Gastrocnemius medialis (tissue), 4 donors: ENCODE results near the gene ADARB2. TPM values are rescaled to one million over a fixed set of nuclear protein-coding genes. Genes with fewer than 3 reads are reported as not detected.

Source experiments
- ATAC-seq, 2 donors: fragments of 150-250 bp; one replicate each; pipeline ENCODE4 v1.9.1; 2016
- DNase-seq, 2 donors: peaks; one replicate each; pipeline ENCODE4 v3.0.0-alpha.2; 2019
- H3K27ac ChIP-seq, 4 donors: fragments of 200-600 bp; sonication (generic); 1 replicate in 1 of 4; 2 replicates in 3 of 4; pipeline ENCODE4 v1.5.1; 2016 to 2018; ENCODE audit warnings: mild to moderate bottlenecking in 2 of 4, moderate library complexity in 1 of 4
- H3K27me3 ChIP-seq, 3 donors: fragments of 200-600 bp; sonication (generic) in 2 of 3; 1 replicate in 1 of 3; 2 replicates in 2 of 3; pipeline versions ENCODE4 v1.5.1 to v1.6.0; 2016 to 2019; ENCODE audit warnings: mild to moderate bottlenecking in 1 of 3, moderate library complexity in 1 of 3
- H3K36me3 ChIP-seq, 2 donors: fragments of 200-600 bp; sonication (generic) in 1 of 2; one replicate each; pipeline ENCODE4 v1.5.1; 2017 to 2018
- H3K4me1 ChIP-seq, 2 donors: fragments of 200-600 bp; sonication (generic) in 1 of 2; one replicate each; pipeline ENCODE4 v1.5.1; 2016 to 2017; ENCODE audit warnings: mild to moderate bottlenecking in 2 of 2
- H3K4me3 ChIP-seq, 4 donors: fragments of 200-600 bp; sonication (generic) in 3 of 4; 1 replicate in 1 of 4; 2 replicates in 3 of 4; pipeline ENCODE4 v1.5.1; 2016 to 2019; ENCODE audit warnings: mild to moderate bottlenecking in 2 of 4
- H3K9me3 ChIP-seq, 3 donors: fragments of 200-600 bp; sonication (generic) in 2 of 3; 1 replicate in 1 of 3; 2 replicates in 2 of 3; pipeline ENCODE4 v1.5.1; 2016 to 2019
- POLR2A ChIP-seq, 2 donors: fragments of 450-650 bp; IDR thresholded peaks; one replicate each; pipeline ENCODE4 v1.6.1; 2017; ENCODE audit warnings: antibody characterized with exemption in 2 of 2, mild to moderate bottlenecking in 2 of 2, moderate library complexity in 2 of 2
- in situ Hi-C, 4 donors: fragments of 200-750 bp; cut with MboI; loops; one replicate each; pipeline versions ENCODE4 v1.15.0 to v1.8.0; 2017; ENCODE audit warnings: low sequenced_read_pairs in 4 of 4
- intact Hi-C: fragments of 100-400 bp; cut with DNase I; formaldehyde crosslinking; loops from one replicate; pipeline ENCODE4 v1.15.1; 2023; ENCODE audit warnings: low total_unique reads
- total RNA-seq, 4 donors: library from RNA; depleted of rRNA; stranded (reverse); fragments of >200 nt; gene quantifications; one replicate each; pipeline versions ENCODE4 v1.1.0 to v1.2.3, GENCODE V29; 2016
- TF ChIP-seq, protein P1 (sequence below), 5 experiments: fragments of 450-650 bp in 3 of 5; fragments of 200-600 bp in 2 of 5; sonication (generic) in 2 of 5; IDR thresholded peaks in 4 of 5; conservative IDR thresholded peaks in 1 of 5; 1 replicate in 4 of 5; 2 replicates in 1 of 5; pipeline ENCODE4 v1.5.1; 2016 to 2019; ENCODE audit warnings: antibody characterized with exemption in 5 of 5, mild to moderate bottlenecking in 3 of 5, moderate library complexity in 3 of 5

Gene ADARB2
- total RNA-seq, 4 donors from 2014 or later: 0.07 to 0.87 (median 0.10) TPM

DNA sequence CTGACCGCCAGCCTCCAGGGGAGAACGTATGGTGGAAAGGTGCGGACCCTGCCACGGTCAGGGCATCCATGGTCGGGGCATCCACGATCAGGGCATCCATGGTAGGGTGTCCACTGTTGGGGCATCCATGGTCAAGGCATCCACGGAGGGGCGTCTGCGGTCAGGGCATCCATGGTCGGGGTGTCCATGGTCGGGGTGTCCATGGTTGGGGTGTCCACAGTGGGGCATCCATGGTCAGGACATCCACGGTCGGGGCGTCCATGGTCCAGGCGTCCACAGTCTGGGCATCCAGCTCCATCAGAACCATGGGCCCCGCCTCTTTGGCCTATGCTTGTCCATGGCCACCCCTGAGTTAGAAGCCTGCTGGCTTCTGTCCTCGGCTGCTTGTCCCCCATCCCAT, 148.1 kb downstream of the ADARB2 start:
- ATAC-seq: no peak
- Histone ChIP-seq H3K27me3 (no peaks in the 10 kb centered on the region), H3K4me3 (no peak overlapping the region), H3K4me1 (no peaks in the 10 kb centered on the region), H3K27ac (no peak overlapping the region), H3K9me3 (no peaks in the 10 kb centered on the region), H3K36me3 (no peaks in the 10 kb centered on the region)
- TF ChIP-seq POLR2A (IDR thresholded peaks at IDR 0.05): no peak
- TF ChIP-seq, protein P1, sequence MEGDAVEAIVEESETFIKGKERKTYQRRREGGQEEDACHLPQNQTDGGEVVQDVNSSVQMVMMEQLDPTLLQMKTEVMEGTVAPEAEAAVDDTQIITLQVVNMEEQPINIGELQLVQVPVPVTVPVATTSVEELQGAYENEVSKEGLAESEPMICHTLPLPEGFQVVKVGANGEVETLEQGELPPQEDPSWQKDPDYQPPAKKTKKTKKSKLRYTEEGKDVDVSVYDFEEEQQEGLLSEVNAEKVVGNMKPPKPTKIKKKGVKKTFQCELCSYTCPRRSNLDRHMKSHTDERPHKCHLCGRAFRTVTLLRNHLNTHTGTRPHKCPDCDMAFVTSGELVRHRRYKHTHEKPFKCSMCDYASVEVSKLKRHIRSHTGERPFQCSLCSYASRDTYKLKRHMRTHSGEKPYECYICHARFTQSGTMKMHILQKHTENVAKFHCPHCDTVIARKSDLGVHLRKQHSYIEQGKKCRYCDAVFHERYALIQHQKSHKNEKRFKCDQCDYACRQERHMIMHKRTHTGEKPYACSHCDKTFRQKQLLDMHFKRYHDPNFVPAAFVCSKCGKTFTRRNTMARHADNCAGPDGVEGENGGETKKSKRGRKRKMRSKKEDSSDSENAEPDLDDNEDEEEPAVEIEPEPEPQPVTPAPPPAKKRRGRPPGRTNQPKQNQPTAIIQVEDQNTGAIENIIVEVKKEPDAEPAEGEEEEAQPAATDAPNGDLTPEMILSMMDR (IDR thresholded peaks at IDR 0.05 in 4 of 5, conservative IDR thresholded peaks at IDR 0.05 in 1 of 5): no peak
- in situ Hi-C loops: no loop called here
- DNase-seq: no peak
- intact Hi-C loops: no loop called here

DNA sequence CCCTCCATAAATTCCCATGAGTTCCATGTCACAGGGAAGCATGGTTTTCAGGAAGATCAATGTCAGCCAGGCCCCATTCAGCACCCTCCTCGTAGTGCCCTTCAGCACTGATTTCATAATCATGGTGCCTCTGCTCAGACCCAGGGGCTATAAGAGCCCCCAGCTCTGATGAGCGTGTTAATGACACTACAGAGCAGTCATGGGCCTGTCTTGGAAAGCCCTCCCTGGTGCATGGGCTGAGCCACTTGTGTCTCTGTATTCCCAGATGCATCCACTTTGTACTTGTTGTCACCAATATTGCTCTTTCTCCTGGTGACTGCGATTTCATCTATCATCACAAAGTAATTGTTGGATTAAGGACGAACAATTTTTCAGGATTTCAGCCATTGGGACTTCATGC, 154.6 kb downstream of the ADARB2 start:
- ATAC-seq (no peak), DNase-seq (no peak)
- no peak overlapping the region for H3K4me3 ChIP-seq
- no peaks in the 10 kb centered on the region for H3K36me3 ChIP-seq
- no peaks in the 10 kb centered on the region for H3K9me3 ChIP-seq
- no peaks in the 10 kb centered on the region for H3K27me3 ChIP-seq
- H3K27ac ChIP-seq: no peak overlapping the region
- H3K4me1 ChIP-seq: no peaks in the 10 kb centered on the region
- no peak for TF ChIP-seq POLR2A (IDR thresholded peaks at IDR 0.05)
- intact Hi-C loops (no loop called here), in situ Hi-C loops (no loop called here)

- Histone ChIP-seq H3K4me1 (no peaks in the 10 kb centered on the region), H3K9me3 (no peaks in the 10 kb centered on the region), H3K27me3 (no peaks in the 10 kb centered on the region), H3K4me3 (no peak overlapping the region), H3K27ac (no peak overlapping the region), H3K36me3 (no peaks in the 10 kb centered on the region)
- intact Hi-C loops: no loop called here
- ATAC-seq (no peak), DNase-seq (no peak)
- in situ Hi-C loops: no loop called here
- TF ChIP-seq, protein P1 (IDR thresholded peaks at IDR 0.05 in 4 of 5, conservative IDR thresholded peaks at IDR 0.05 in 1 of 5): no peak
- no peak for TF ChIP-seq POLR2A (IDR thresholded peaks at IDR 0.05)
Observed at GRCh38 chr10:1581189-1581588, 156.1 kb downstream of the ADARB2 start.

DNA sequence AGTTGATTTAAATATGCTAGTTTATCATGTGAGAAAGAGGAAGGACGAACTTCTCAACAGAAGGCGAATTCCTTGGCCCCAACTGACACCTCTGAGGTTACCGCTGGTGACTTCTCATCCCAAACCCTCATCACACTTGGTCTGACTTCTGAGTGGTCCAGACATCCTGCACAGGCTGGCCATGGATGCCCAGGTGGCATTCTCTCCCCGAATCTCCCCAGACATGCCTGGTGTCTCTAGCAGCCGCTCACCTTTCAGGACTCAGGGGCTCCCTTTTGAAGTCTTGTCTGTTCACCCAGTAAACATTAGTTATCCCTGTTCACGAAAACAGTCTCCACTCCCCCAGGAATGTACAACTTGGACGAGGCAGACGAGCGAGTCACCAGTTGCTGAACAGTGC, 157.7 kb downstream of the ADARB2 start:
- H3K4me1 ChIP-seq: no peaks in the 10 kb centered on the region
- DNase-seq (no peak), ATAC-seq (no peak)
- TF ChIP-seq, protein P1 (IDR thresholded peaks at IDR 0.05 in 4 of 5, conservative IDR thresholded peaks at IDR 0.05 in 1 of 5): no peak
- no peak for TF ChIP-seq POLR2A (IDR thresholded peaks at IDR 0.05)
- no peaks in the 10 kb centered on the region for H3K36me3 ChIP-seq
- no peak overlapping the region for H3K27ac ChIP-seq
- H3K9me3 ChIP-seq: no peaks in the 10 kb centered on the region
- no peak overlapping the region for H3K4me3 ChIP-seq
- intact Hi-C loops (no loop called here), in situ Hi-C loops (no loop called here)
- H3K27me3 ChIP-seq: no peaks in the 10 kb centered on the region

DNA sequence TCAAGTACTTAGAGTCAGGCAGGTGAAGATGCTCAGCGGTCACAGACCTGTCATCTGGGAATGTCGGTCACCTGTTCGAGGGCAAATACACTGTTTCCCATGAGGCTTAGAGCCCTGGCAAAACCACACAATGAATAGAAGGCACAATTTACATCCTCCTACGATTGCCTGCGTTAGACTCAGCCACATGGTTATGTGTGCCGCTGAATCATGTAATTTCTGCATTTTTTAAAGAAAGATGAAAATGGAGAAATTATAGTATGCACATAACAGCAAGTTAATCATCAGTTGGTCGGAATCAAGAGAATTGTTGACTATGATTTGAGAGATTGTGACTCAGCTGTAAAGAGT, 158.2 kb downstream of the ADARB2 start:
- H3K4me3 ChIP-seq: no peak overlapping the region
- no peaks in the 10 kb centered on the region for H3K36me3 ChIP-seq
- no peaks in the 10 kb centered on the region for H3K4me1 ChIP-seq
- H3K27ac ChIP-seq: no peak overlapping the region
- H3K9me3 ChIP-seq: no peaks in the 10 kb centered on the region
- TF ChIP-seq, protein P1 (IDR thresholded peaks at IDR 0.05 in 4 of 5, conservative IDR thresholded peaks at IDR 0.05 in 1 of 5): no peak
- TF ChIP-seq POLR2A (IDR thresholded peaks at IDR 0.05): no peak
- in situ Hi-C loops (no loop called here), intact Hi-C loops (no loop called here)
- ATAC-seq (no peak), DNase-seq (no peak)
- H3K27me3 ChIP-seq: no peaks in the 10 kb centered on the region
